ENCODE data around the gene ALX3. TPM values are rescaled to one million over a fixed set of nuclear protein-coding genes. Genes with fewer than 3 reads are reported as not detected.

The ALX3 gene
- total and polyA plus RNA-seq, 2 of the 4 experiments (the other 2 are of a cell fraction) = not detected

- no TSS peak for BruUV-seq (replicated peaks)
- Histone ChIP-seq H2AK5ac (ENCODE audit: low read depth, low read length) (no peak overlapping the region), H2BK120ac (ENCODE audit: low read depth, low read length) (no peak overlapping the region), H3K4me2 (ENCODE audit: low read depth, low read length) (no peak overlapping the region), H4K20me1 (ENCODE audit: insufficient read depth, low read length) (0 out of 2 replicates have a peak, but pooled peaks cover 4% of the 10 kb centered on the region), H3K4ac (ENCODE audit: low read depth, low read length) (no peak overlapping the region), H3K14ac (replicated peaks; ENCODE audit: low read depth, low read length) (no peak overlapping the region), H2AFZ (replicated peaks; ENCODE audit: low read length, poor library complexity) (no peak overlapping the region), H4K91ac (ENCODE audit: insufficient read depth, low read depth, low read length) (no peak overlapping the region), H3K9me3 (ENCODE audit: control insufficient read depth, insufficient read depth, low read length) (peaks cover 8% of the 10 kb centered on the region), H3K23ac (ENCODE audit: low read depth, low read length) (no peak overlapping the region), H3K36me3 (ENCODE audit: control insufficient read depth, insufficient read depth, low read length) (no peaks in the 10 kb centered on the region), H3K79me1 (ENCODE audit: low read depth in 1 of 2, low read length in 2 of 2) (no peaks in the 10 kb centered on the region), H3K27me3 (ENCODE audit: control insufficient read depth, insufficient read depth, low read length) (peaks cover 85% of the 10 kb centered on the region), H2BK20ac (ENCODE audit: low read depth, low read length) (no peak overlapping the region), H3K4me3 (ENCODE audit: insufficient read depth, low read depth, low read length) (no peak overlapping the region), H3K18ac (ENCODE audit: low read depth, low read length) (no peak overlapping the region), H2BK5ac (ENCODE audit: low read depth, low read length, poor library complexity, severe bottlenecking) (no peak overlapping the region), H3K4me1 (ENCODE audit: control insufficient read depth, insufficient read depth, low read length) (no peaks in the 10 kb centered on the region), H3K56ac (ENCODE audit: extremely low read depth, insufficient read depth, low read length) (no peak overlapping the region), H2AK9ac (replicated peaks; ENCODE audit: low read depth, low read length, poor library complexity) (no peak overlapping the region), H4K8ac (ENCODE audit: low read depth in 2 of 2, low read length in 2 of 2) (no peak overlapping the region), H3K27ac (ENCODE audit: insufficient read depth, low read length) (no peak overlapping the region), H3K9me1 (ENCODE audit: insufficient read depth, low read length) (no peaks in the 10 kb centered on the region), H2BK15ac (ENCODE audit: low read depth, low read length) (no peak overlapping the region), H4K5ac (ENCODE audit: low read depth, low read length) (no peak overlapping the region), H3K9ac (ENCODE audit: low read depth, low read length) (no peak overlapping the region)
- ATAC-seq (ENCODE audit: low read depth) = no peak
- dilution Hi-C loops (cut with HindIII; ENCODE audit: low sequenced_read_pairs, unreplicated experiment) = no loop called here
- POLR2A ChIA-PET (ENCODE audit: unreplicated experiment) = no interaction called here
- DNase-seq = no peak
- CTCF ChIA-PET = interaction anchor here (1.5 kb wide), 1 partner anchor 14 kb away, joined by 5 read pairs; no protein-coding TSS in a partner anchor
- no CpG with 5 or more reads among the region's 4 CpGs for WGBS, 2 experiments (ENCODE audit: extremely low coverage in 2 of 2, insufficient read length in 1 of 2)
- intact Hi-C loops (cut with micrococcal nuclease) = no loop called here
- in situ Hi-C loops (cut with MboI; ENCODE audit: low sequenced_read_pairs) = no loop called here
- TF ChIP-seq POLR2A (IDR thresholded peaks at IDR 0.05; ENCODE audit: low read depth, low read length) (no peak), RAD21 (IDR thresholded peaks at IDR 0.05; ENCODE audit: low read length) (no peak), CHD1 (IDR thresholded peaks at IDR 0.05; ENCODE audit: low read depth, low read length) (no peak), FOS (IDR thresholded peaks at IDR 0.05; ENCODE audit: low read depth, low read length) (no peak), SMC3 (IDR thresholded peaks at IDR 0.05; ENCODE audit: low read depth, low read length) (no peak), MXI1 (IDR thresholded peaks at IDR 0.05; ENCODE audit: borderline replicate concordance, low read depth, low read length) (no peak)
- TF ChIP-seq, protein P1, sequence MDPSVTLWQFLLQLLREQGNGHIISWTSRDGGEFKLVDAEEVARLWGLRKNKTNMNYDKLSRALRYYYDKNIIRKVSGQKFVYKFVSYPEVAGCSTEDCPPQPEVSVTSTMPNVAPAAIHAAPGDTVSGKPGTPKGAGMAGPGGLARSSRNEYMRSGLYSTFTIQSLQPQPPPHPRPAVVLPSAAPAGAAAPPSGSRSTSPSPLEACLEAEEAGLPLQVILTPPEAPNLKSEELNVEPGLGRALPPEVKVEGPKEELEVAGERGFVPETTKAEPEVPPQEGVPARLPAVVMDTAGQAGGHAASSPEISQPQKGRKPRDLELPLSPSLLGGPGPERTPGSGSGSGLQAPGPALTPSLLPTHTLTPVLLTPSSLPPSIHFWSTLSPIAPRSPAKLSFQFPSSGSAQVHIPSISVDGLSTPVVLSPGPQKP (IDR thresholded peaks at IDR 0.05; ENCODE audit: borderline replicate concordance, low read depth, low read length) = no peak
These were observed 3.7 kb upstream of the ALX3 start for GRCh38 chr1:110074166-110074565.
